ENCODE data around the gene SLC35F3.

SLC35F3 gene

GRCh38 chr1:234265321-234265720, 360.8 kb downstream of the SLC35F3 start:
- no peak for DNase-seq

- no peak for DNase-seq
These were observed 361.4 kb downstream of the SLC35F3 start for GRCh38 chr1:234265861-234266260.

- DNase-seq = no peak
These were observed 365.6 kb downstream of the SLC35F3 start for GRCh38 chr1:234270093-234270492.

GRCh38 chr1:234270581-234271242, 366.2 kb downstream of the SLC35F3 start:
- no peak for DNase-seq

- no peak for DNase-seq
These were observed 366.7 kb downstream of the SLC35F3 start for GRCh38 chr1:234271243-234271606.

- DNase-seq = no peak
These were observed 368.3 kb downstream of the SLC35F3 start for GRCh38 chr1:234272656-234273312.

- DNase-seq = no peak
These were observed 369.5 kb downstream of the SLC35F3 start for GRCh38 chr1:234273981-234274380.

GRCh38 chr1:234276151-234276788, 371.8 kb downstream of the SLC35F3 start:
- DNase-seq = no peak

- DNase-seq = no peak
These were observed 372.8 kb downstream of the SLC35F3 start for GRCh38 chr1:234277161-234277868.

- DNase-seq = no peak
These were observed 374.5 kb downstream of the SLC35F3 start for GRCh38 chr1:234279021-234279420.

GRCh38 chr1:234280500-234280899, 376.0 kb downstream of the SLC35F3 start:
- no peak for DNase-seq

- DNase-seq = no peak
These were observed 377.5 kb downstream of the SLC35F3 start for GRCh38 chr1:234281826-234282489.

GRCh38 chr1:234286206-234286605, 381.7 kb downstream of the SLC35F3 start:
- no peak for DNase-seq

- no peak for DNase-seq
These were observed 384.5 kb downstream of the SLC35F3 start for GRCh38 chr1:234288946-234289345.

GRCh38 chr1:234289538-234290305, 385.2 kb downstream of the SLC35F3 start:
- no peak for DNase-seq

GRCh38 chr1:234292011-234292410, 387.5 kb downstream of the SLC35F3 start:
- no peak for DNase-seq

- DNase-seq = no peak
These were observed 388.1 kb downstream of the SLC35F3 start for GRCh38 chr1:234292548-234292947.

GRCh38 chr1:234294109-234294817, 389.8 kb downstream of the SLC35F3 start:
- no peak for DNase-seq

GRCh38 chr1:234295068-234295467, 390.6 kb downstream of the SLC35F3 start:
- DNase-seq = no peak

- no peak for DNase-seq
These were observed 391.1 kb downstream of the SLC35F3 start for GRCh38 chr1:234295626-234296025.

- no peak for DNase-seq
These were observed 392.0 kb downstream of the SLC35F3 start for GRCh38 chr1:234296496-234296895.

GRCh38 chr1:234297668-234298067, 393.2 kb downstream of the SLC35F3 start:
- no peak for DNase-seq
